HEK293 (cell line): ENCODE measurements around the gene OPA1.

Source experiments
- CTCF ChIA-PET: fragments of 350-600 bp; formaldehyde crosslinking; extraction: SDS; loops from one replicate; lab custom pipeline; 2021; ENCODE audit warnings: antibody characterized with exemption; lab: Yijun Ruan, JAX
- POLR2A ChIA-PET: fragments of 300-600 bp; formaldehyde crosslinking; extraction: SDS; loops from one replicate; lab custom pipeline; 2020; ENCODE audit warnings: antibody characterized with exemption, inconsistent platforms; lab: Yijun Ruan, JAX
- H3K27ac ChIP-seq: fragments of 200-500 bp; sonication (Bioruptor generic); 2 replicates; pipeline ENCODE4 v1.5.1; 2014; ENCODE audit warnings: low read depth, low read length, control low read depth, inconsistent platforms; ENCODE audit errors: extremely low read depth
- H3K36me3 ChIP-seq, 2 experiments: fragments of 200-500 bp in 1 of 2; sonication (Bioruptor generic) in 1 of 2; 1 replicate in 1 of 2; 2 replicates in 1 of 2; pipeline ENCODE4 v1.5.1; 2014 to 2017; ENCODE audit warnings: inconsistent platforms in 2 of 2, low read length in 2 of 2; ENCODE audit not compliant: control insufficient read depth in 2 of 2, insufficient read depth in 1 of 2
- H3K4me1 ChIP-seq: fragments of 200-500 bp; sonication (Bioruptor generic); 2 replicates; pipeline ENCODE4 v1.5.1; 2014; ENCODE audit warnings: mild to moderate bottlenecking, low read length, inconsistent platforms; ENCODE audit not compliant: control insufficient read depth, insufficient read depth
- H3K4me3 ChIP-seq: 2 replicates; pipeline ENCODE4 v1.5.1; 2011; ENCODE audit warnings: low read depth, mild to moderate bottlenecking, control low read depth, low read length, moderate library complexity
- H3K9me3 ChIP-seq: fragments of 200-500 bp; sonication (Bioruptor generic); 2 replicates; pipeline ENCODE4 v1.5.1; 2014; ENCODE audit warnings: low read depth, low read length, inconsistent platforms; ENCODE audit not compliant: control insufficient read depth, insufficient read depth
- PRDM4 ChIP-seq: fragments of 450-650 bp; formaldehyde crosslinking; IDR thresholded peaks from 2 replicates; pipeline ENCODE4 v1.5.1; 2017; ENCODE audit warnings: missing biosample characterization, missing genetic modification characterization
- REPIN1 ChIP-seq: fragments of 450-650 bp; formaldehyde crosslinking; IDR thresholded peaks from 2 replicates; pipeline ENCODE4 v1.5.1; 2017; ENCODE audit warnings: missing biosample characterization, missing genetic modification characterization, low read depth
- ZNF121 ChIP-seq: fragments of 450-650 bp; formaldehyde crosslinking; IDR thresholded peaks from 2 replicates; pipeline ENCODE4 v1.5.1; 2016; ENCODE audit warnings: missing biosample characterization, missing genetic modification characterization
- ZNF146 ChIP-seq: fragments of 450-650 bp; formaldehyde crosslinking; IDR thresholded peaks from 2 replicates; pipeline ENCODE4 v1.5.1; 2016; ENCODE audit warnings: missing biosample characterization, missing genetic modification characterization
- ZNF175 ChIP-seq: fragments of 450-650 bp; formaldehyde crosslinking; IDR thresholded peaks from 2 replicates; pipeline ENCODE4 v1.5.1; 2016; ENCODE audit warnings: missing biosample characterization, missing genetic modification characterization
- ZNF202 ChIP-seq: fragments of 450-650 bp; formaldehyde crosslinking; IDR thresholded peaks from 2 replicates; pipeline ENCODE4 v1.5.1; 2016; ENCODE audit warnings: missing biosample characterization, missing genetic modification characterization, borderline replicate concordance
- ZNF24 ChIP-seq: fragments of 450-650 bp; formaldehyde crosslinking; IDR thresholded peaks from 2 replicates; pipeline ENCODE4 v1.5.1; 2016; ENCODE audit warnings: missing biosample characterization, missing genetic modification characterization
- ZNF302 ChIP-seq: fragments of 450-650 bp; formaldehyde crosslinking; IDR thresholded peaks from 2 replicates; pipeline ENCODE4 v1.5.1; 2016; ENCODE audit warnings: missing biosample characterization, missing genetic modification characterization, low read depth
- ZNF341 ChIP-seq: fragments of 450-650 bp; formaldehyde crosslinking; IDR thresholded peaks from 2 replicates; pipeline ENCODE4; 2016; ENCODE audit warnings: low read depth, missing biosample characterization, missing genetic modification characterization
- ZNF433 ChIP-seq: fragments of 450-650 bp; formaldehyde crosslinking; IDR thresholded peaks from 2 replicates; pipeline ENCODE4 v1.5.1; 2016; ENCODE audit warnings: missing biosample characterization, missing genetic modification characterization, low read depth
- ZNF514 ChIP-seq: fragments of 450-650 bp; formaldehyde crosslinking; IDR thresholded peaks from 2 replicates; pipeline ENCODE4 v1.5.1; 2016; ENCODE audit warnings: missing biosample characterization, missing genetic modification characterization
- ZNF521 ChIP-seq: fragments of 450-650 bp; formaldehyde crosslinking; IDR thresholded peaks from 2 replicates; pipeline ENCODE4 v1.5.1; 2017; ENCODE audit warnings: missing biosample characterization, mild to moderate bottlenecking, missing genetic modification characterization
- ZNF529 ChIP-seq: fragments of 450-650 bp; formaldehyde crosslinking; IDR thresholded peaks from 2 replicates; pipeline ENCODE4 v1.5.1; 2017; ENCODE audit warnings: missing genetic modification characterization, missing biosample characterization; ENCODE audit not compliant: insufficient replicate concordance
- ZNF558 ChIP-seq: fragments of 450-650 bp; formaldehyde crosslinking; IDR thresholded peaks from 2 replicates; pipeline ENCODE4 v1.5.1; 2016; ENCODE audit warnings: missing biosample characterization, missing genetic modification characterization
- ZNF600 ChIP-seq: fragments of 450-650 bp; formaldehyde crosslinking; IDR thresholded peaks from 2 replicates; pipeline ENCODE4 v1.5.1; 2016; ENCODE audit warnings: missing biosample characterization, missing genetic modification characterization
- ZNF701 ChIP-seq: fragments of 450-650 bp; formaldehyde crosslinking; IDR thresholded peaks from 2 replicates; pipeline ENCODE4 v1.5.1; 2016; ENCODE audit warnings: missing biosample characterization, missing genetic modification characterization
- ZNF707 ChIP-seq: fragments of 450-650 bp; formaldehyde crosslinking; IDR thresholded peaks from 2 replicates; pipeline ENCODE4 v1.5.1; 2016; ENCODE audit warnings: missing biosample characterization, missing genetic modification characterization
- TF ChIP-seq, protein P1 (sequence below): fragments of 450-650 bp; formaldehyde crosslinking; IDR thresholded peaks from 2 replicates; pipeline ENCODE4 v1.5.1; 2016; ENCODE audit warnings: missing biosample characterization, missing genetic modification characterization
- TF ChIP-seq, protein P2 (sequence below): fragments of 450-650 bp; formaldehyde crosslinking; IDR thresholded peaks from 2 replicates; pipeline ENCODE4 v1.5.1; 2016; ENCODE audit warnings: missing biosample characterization, missing genetic modification characterization

OPA1 gene

GRCh38 chr3:193677734-193678133 is 84.7 kb downstream of the OPA1 start:
- H3K9me3 ChIP-seq, result no peaks in the 10 kb centered on the region

GRCh38 chr3:193680220-193680619 is 87.2 kb downstream of the OPA1 start:
- no peaks in the 10 kb centered on the region for H3K9me3 ChIP-seq
- POLR2A ChIA-PET, result no interaction called here
- H3K4me3 ChIP-seq, result no peak overlapping the region
- H3K36me3 ChIP-seq, result peaks cover 0 to 30% of the 10 kb centered on the region in 2 experiments; a peak in 1 of 3 replicates
- TF ChIP-seq ZNF707 (no peak), PRDM4 (no peak), ZNF600 (no peak)
- TF ChIP-seq, protein P1, sequence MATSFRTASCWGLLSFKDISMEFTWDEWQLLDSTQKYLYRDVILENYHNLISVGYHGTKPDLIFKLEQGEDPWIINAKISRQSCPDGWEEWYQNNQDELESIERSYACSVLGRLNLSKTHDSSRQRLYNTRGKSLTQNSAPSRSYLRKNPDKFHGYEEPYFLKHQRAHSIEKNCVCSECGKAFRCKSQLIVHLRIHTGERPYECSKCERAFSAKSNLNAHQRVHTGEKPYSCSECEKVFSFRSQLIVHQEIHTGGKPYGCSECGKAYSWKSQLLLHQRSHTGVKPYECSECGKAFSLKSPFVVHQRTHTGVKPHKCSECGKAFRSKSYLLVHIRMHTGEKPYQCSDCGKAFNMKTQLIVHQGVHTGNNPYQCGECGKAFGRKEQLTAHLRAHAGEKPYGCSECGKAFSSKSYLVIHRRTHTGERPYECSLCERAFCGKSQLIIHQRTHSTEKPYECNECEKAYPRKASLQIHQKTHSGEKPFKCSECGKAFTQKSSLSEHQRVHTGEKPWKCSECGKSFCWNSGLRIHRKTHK (tag by site-specific recombination), result no peak
- TF ChIP-seq, all 188 proteins: peak for 0
- Histone ChIP-seq H3K27ac (no peak overlapping the region), H3K4me1 (no peaks in the 10 kb centered on the region)
- CTCF ChIA-PET, result interaction anchor here (0.5 kb wide), 1 partner anchor 1115 kb away, joined by 3 read pairs; no protein-coding TSS in a partner anchor

More at GRCh38 chr3:193677734-193678133, 84.7 kb downstream of the OPA1 start:
- H3K4me1 ChIP-seq, result no peaks in the 10 kb centered on the region
- TF ChIP-seq, protein P2, sequence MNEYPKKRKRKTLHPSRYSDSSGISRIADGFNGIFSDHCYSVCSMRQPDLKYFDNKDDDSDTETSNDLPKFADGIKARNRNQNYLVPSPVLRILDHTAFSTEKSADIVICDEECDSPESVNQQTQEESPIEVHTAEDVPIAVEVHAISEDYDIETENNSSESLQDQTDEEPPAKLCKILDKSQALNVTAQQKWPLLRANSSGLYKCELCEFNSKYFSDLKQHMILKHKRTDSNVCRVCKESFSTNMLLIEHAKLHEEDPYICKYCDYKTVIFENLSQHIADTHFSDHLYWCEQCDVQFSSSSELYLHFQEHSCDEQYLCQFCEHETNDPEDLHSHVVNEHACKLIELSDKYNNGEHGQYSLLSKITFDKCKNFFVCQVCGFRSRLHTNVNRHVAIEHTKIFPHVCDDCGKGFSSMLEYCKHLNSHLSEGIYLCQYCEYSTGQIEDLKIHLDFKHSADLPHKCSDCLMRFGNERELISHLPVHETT (tag by site-specific recombination), result no peak
- TF ChIP-seq ZNF521 (tag by site-specific recombination), result no peak
- no peak for TF ChIP-seq ZNF121 (tag by site-specific recombination)
- no peak for TF ChIP-seq ZNF529 (tag by site-specific recombination)
- no peak for TF ChIP-seq ZNF514 (tag by site-specific recombination)
- no peak for TF ChIP-seq ZNF558 (tag by site-specific recombination)
- TF ChIP-seq ZNF146 (tag by site-specific recombination), result no peak
- TF ChIP-seq ZNF302 (tag by site-specific recombination), result no peak
- no peak for TF ChIP-seq ZNF24 (tag by site-specific recombination)
- no peak for TF ChIP-seq ZNF701 (tag by site-specific recombination)
- TF ChIP-seq ZNF175 (tag by site-specific recombination), result no peak
- no peak for TF ChIP-seq REPIN1 (tag by site-specific recombination)
- TF ChIP-seq ZNF433 (tag by site-specific recombination), result no peak
- no peak overlapping the region for H3K27ac ChIP-seq
- POLR2A ChIA-PET, result no interaction called here
- H3K36me3 ChIP-seq, result peaks cover 0 to 32% of the 10 kb centered on the region in 2 experiments; a peak in 1 of 3 replicates
- no peak overlapping the region for H3K4me3 ChIP-seq
- CTCF ChIA-PET, result interaction anchor here (1.8 kb wide), 1 partner anchor 12 kb away, joined by 4 read pairs; no protein-coding TSS in a partner anchor

- no peaks in the 10 kb centered on the region for H3K9me3 ChIP-seq
These were observed 88.6 kb downstream of the OPA1 start for GRCh38 chr3:193681631-193682030.

More at GRCh38 chr3:193681631-193682030, 88.6 kb downstream of the OPA1 start:
- ChIA-PET CTCF (interaction anchor here (0.6 kb wide), 1 partner anchor 633 kb away, joined by 3 read pairs; no protein-coding TSS in a partner anchor), POLR2A (no interaction called here)
- no peak for TF ChIP-seq ZNF202
- peak; percentile 34; the same call in 1 of the 2 replicates for TF ChIP-seq ZNF341 (tag by site-specific recombination)
- Histone ChIP-seq H3K4me1 (no peaks in the 10 kb centered on the region), H3K36me3 (peaks cover 0 to 23% of the 10 kb centered on the region in 2 experiments; a peak in 1 of 3 replicates), H3K27ac (no peak overlapping the region), H3K4me3 (no peak overlapping the region)
